ENCODE results near the gene MCL1.

DNA sequence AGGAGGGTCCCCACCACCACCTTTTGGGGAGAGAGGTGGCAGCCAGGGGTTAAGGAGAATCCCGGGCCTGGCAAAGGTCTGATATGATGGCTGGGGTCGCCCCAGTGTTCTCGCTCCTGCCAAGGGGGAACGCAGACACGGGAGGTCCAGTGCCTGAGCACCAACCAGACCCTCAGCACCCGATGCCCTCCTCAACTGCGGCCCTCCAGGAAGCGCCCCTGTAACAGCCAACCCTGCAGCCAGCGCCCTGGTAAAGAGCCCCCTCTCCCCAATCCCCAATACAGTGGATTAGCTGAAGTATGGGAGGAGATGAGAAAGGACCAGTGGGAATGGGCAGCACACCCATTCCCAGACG lies 19.8 kb downstream of the MCL1 start:
- TF ChIP-seq, protein P1, sequence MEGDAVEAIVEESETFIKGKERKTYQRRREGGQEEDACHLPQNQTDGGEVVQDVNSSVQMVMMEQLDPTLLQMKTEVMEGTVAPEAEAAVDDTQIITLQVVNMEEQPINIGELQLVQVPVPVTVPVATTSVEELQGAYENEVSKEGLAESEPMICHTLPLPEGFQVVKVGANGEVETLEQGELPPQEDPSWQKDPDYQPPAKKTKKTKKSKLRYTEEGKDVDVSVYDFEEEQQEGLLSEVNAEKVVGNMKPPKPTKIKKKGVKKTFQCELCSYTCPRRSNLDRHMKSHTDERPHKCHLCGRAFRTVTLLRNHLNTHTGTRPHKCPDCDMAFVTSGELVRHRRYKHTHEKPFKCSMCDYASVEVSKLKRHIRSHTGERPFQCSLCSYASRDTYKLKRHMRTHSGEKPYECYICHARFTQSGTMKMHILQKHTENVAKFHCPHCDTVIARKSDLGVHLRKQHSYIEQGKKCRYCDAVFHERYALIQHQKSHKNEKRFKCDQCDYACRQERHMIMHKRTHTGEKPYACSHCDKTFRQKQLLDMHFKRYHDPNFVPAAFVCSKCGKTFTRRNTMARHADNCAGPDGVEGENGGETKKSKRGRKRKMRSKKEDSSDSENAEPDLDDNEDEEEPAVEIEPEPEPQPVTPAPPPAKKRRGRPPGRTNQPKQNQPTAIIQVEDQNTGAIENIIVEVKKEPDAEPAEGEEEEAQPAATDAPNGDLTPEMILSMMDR (IDR thresholded peaks at IDR 0.05), result no peak
- no peak for TF ChIP-seq POLR2A (IDR thresholded peaks at IDR 0.05)
